H1 (cell line): ENCODE data around the gene ABHD1. TPM values are rescaled to one million over a fixed set of nuclear protein-coding genes. Genes with fewer than 3 reads are reported as not detected.

Source experiments
- CTCF ChIA-PET: fragments of 300-600 bp; sonication (Branson Sonifier 250); formaldehyde crosslinking; loops from one replicate; lab custom pipeline; 2021; ENCODE audit not compliant: partially characterized antibody; lab: Charles Lee
- POLR2A ChIA-PET: fragments of 300-600 bp; sonication (Branson Sonifier 250); formaldehyde crosslinking; loops from one replicate; lab custom pipeline; 2021; ENCODE audit warnings: inconsistent platforms; ENCODE audit not compliant: partially characterized antibody; lab: Charles Lee
- DNase-seq, 2 experiments: peaks; one replicate each; pipeline versions ENCODE4 v3.0.0 to v3.0.0-alpha.2; 2010 to 2022; ENCODE audit warnings: low spot score in 2 of 2, low read depth in 1 of 2, mixed read lengths in 1 of 2
- FAIRE-seq: peaks from 2 replicates; lab custom pipeline; 2011; peaks lifted over from hg19 to GRCh38; lab: Jason Lieb, UNC
- H2AFZ ChIP-seq: 2 replicates; pipeline ENCODE4 v1.8.1; 2012; ENCODE audit warnings: low read length, inconsistent platforms
- H2AK5ac ChIP-seq: 2 replicates; pipeline ENCODE4 v1.6.1; 2013; ENCODE audit warnings: low read depth, low read length
- H2BK120ac ChIP-seq: replicated peaks from 2 replicates; pipeline ENCODE3; 2013; ENCODE audit warnings: low read depth, low read length, inconsistent platforms
- H2BK12ac ChIP-seq: 2 replicates; pipeline ENCODE4 v1.6.1; 2013; ENCODE audit warnings: low read depth, low read length
- H2BK15ac ChIP-seq: 2 replicates; pipeline ENCODE4 v1.6.1; 2013; ENCODE audit warnings: low read length
- H2BK20ac ChIP-seq: 2 replicates; pipeline ENCODE4 v1.6.1; 2013; ENCODE audit warnings: low read length
- H2BK5ac ChIP-seq: 2 replicates; pipeline ENCODE4 v1.6.1; 2013; ENCODE audit warnings: low read depth, low read length
- H3K14ac ChIP-seq: 2 replicates; pipeline ENCODE4 v1.6.1; 2013; ENCODE audit warnings: inconsistent platforms; ENCODE audit not compliant: insufficient read length
- H3K18ac ChIP-seq: 2 replicates; pipeline ENCODE4 v1.6.1; 2013; ENCODE audit warnings: low read length; ENCODE audit errors: extremely low read depth
- H3K23ac ChIP-seq: 2 replicates; pipeline ENCODE4 v1.6.1; 2013; ENCODE audit warnings: inconsistent platforms; ENCODE audit not compliant: insufficient read length
- H3K23me2 ChIP-seq: 2 replicates; pipeline ENCODE4 v1.6.1; 2013; ENCODE audit warnings: low read depth, low read length
- H3K27ac ChIP-seq: 2 replicates; pipeline ENCODE4 v1.6.1; 2011; ENCODE audit warnings: low read depth, low read length, inconsistent platforms
- H3K27me3 ChIP-seq, 4 experiments: replicated peaks in 1 of 4; 1 replicate in 1 of 4; 2 replicates in 3 of 4; pipeline versions ENCODE4 v1.6.1 to v1.8.1; 2011 to 2013; ENCODE audit warnings: low read length in 3 of 4, mild to moderate bottlenecking in 3 of 4, inconsistent platforms in 2 of 4, mixed read lengths in 2 of 4, moderate library complexity in 1 of 4; ENCODE audit not compliant: control insufficient read depth in 3 of 4, insufficient read depth in 3 of 4; ENCODE audit errors: extremely low read depth in 1 of 4
- H3K36me3 ChIP-seq, 4 experiments: 2 replicates each; pipeline versions ENCODE4 v1.6.1 to v1.8.1; 2011 to 2013; ENCODE audit warnings: mild to moderate bottlenecking in 4 of 4, low read length in 3 of 4, moderate library complexity in 2 of 4, control low read depth in 1 of 4, inconsistent platforms in 1 of 4; ENCODE audit not compliant: insufficient read depth in 4 of 4, control insufficient read depth in 2 of 4
- H3K4ac ChIP-seq: replicated peaks from 2 replicates; pipeline ENCODE3; 2013; ENCODE audit warnings: low read length, low read depth, mixed read lengths, inconsistent platforms; ENCODE audit not compliant: insufficient read length
- H3K4me1 ChIP-seq, 4 experiments: replicated peaks in 1 of 4; 1 replicate in 1 of 4; 2 replicates in 3 of 4; pipeline versions ENCODE4 v1.6.1 to v1.8.1; 2011 to 2013; ENCODE audit warnings: low read length in 3 of 4, inconsistent platforms in 2 of 4, mixed read lengths in 1 of 4; ENCODE audit not compliant: insufficient read depth in 4 of 4, control insufficient read depth in 3 of 4
- H3K4me2 ChIP-seq, 2 experiments: 2 replicates each; pipeline versions ENCODE4 v1.6.1 to v1.8.1; 2011 to 2013; ENCODE audit warnings: low read depth in 2 of 2, low read length in 2 of 2, control low read depth in 1 of 2, inconsistent platforms in 1 of 2, mild to moderate bottlenecking in 1 of 2; ENCODE audit not compliant: insufficient read depth in 1 of 2
- H3K4me3 ChIP-seq, 4 experiments: fragments of 200-600, 300-600 bp in 1 of 4; sonication (generic), shearing (Covaris generic), sonication (Bioruptor Twin) in 1 of 4; 2 replicates each; pipeline versions ENCODE4 v1.5.1 to v1.8.1; 2011 to 2016; ENCODE audit warnings: low read length in 4 of 4, low read depth in 3 of 4, control low read depth in 2 of 4, inconsistent platforms in 2 of 4, mild to moderate bottlenecking in 2 of 4, mixed read lengths in 1 of 4, moderate library complexity in 1 of 4; ENCODE audit not compliant: insufficient read depth in 2 of 4; ENCODE audit errors: extremely low read depth in 1 of 4
- H3K56ac ChIP-seq: replicated peaks from 2 replicates; pipeline ENCODE3; 2013; ENCODE audit warnings: low read depth, mild to moderate bottlenecking, mixed read lengths, low read length, inconsistent platforms; ENCODE audit not compliant: insufficient read length
- H3K79me1 ChIP-seq: 2 replicates; pipeline ENCODE4 v1.6.1; 2013; ENCODE audit warnings: low read depth, low read length, control low read depth
- H3K79me2 ChIP-seq, 2 experiments: 2 replicates each; pipeline versions ENCODE4 v1.6.1 to v1.8.1; 2012 to 2013; ENCODE audit warnings: low read length in 2 of 2, mild to moderate bottlenecking in 2 of 2, inconsistent platforms in 1 of 2; ENCODE audit not compliant: insufficient read depth in 2 of 2, control insufficient read depth in 1 of 2
- H3K9ac ChIP-seq, 4 experiments: replicated peaks in 1 of 4; 1 replicate in 1 of 4; 2 replicates in 3 of 4; pipeline versions ENCODE4 v1.6.1 to v1.8.1; 2011 to 2013; ENCODE audit warnings: low read depth in 3 of 4, low read length in 3 of 4, control low read depth in 2 of 4, mild to moderate bottlenecking in 2 of 4, moderate library complexity in 2 of 4, inconsistent platforms in 1 of 4; ENCODE audit errors: extremely low read depth in 1 of 4
- H3K9me3 ChIP-seq, 2 experiments: 2 replicates each; pipeline versions ENCODE4 v1.6.1 to v1.8.1; 2012 to 2013; ENCODE audit warnings: mild to moderate bottlenecking in 2 of 2, moderate library complexity in 2 of 2, control low read depth in 1 of 2, inconsistent platforms in 1 of 2, low read depth in 1 of 2, low read length in 1 of 2, mixed read lengths in 1 of 2; ENCODE audit not compliant: insufficient read depth in 2 of 2
- H4K20me1 ChIP-seq, 2 experiments: replicated peaks in 1 of 2; 2 replicates each; pipeline versions ENCODE3 to v1.8.1; 2011 to 2013; ENCODE audit warnings: inconsistent platforms in 2 of 2, low read length in 2 of 2, mild to moderate bottlenecking in 1 of 2; ENCODE audit not compliant: insufficient read depth in 2 of 2, control insufficient read depth in 1 of 2
- H4K5ac ChIP-seq: 2 replicates; pipeline ENCODE4 v1.6.1; 2013; ENCODE audit warnings: low read length, low read depth, mixed read lengths, inconsistent platforms; ENCODE audit not compliant: insufficient read length
- H4K8ac ChIP-seq: 2 replicates; pipeline ENCODE4 v1.8.0; 2013; ENCODE audit warnings: mild to moderate bottlenecking, moderate library complexity, low read length, inconsistent platforms; ENCODE audit not compliant: insufficient read depth; ENCODE audit errors: extremely low read depth
- H4K91ac ChIP-seq: replicated peaks from 2 replicates; pipeline ENCODE3; 2013; ENCODE audit warnings: low read length, mixed read lengths, inconsistent platforms; ENCODE audit not compliant: insufficient read length
- SIN3A ChIP-seq, 2 experiments: IDR thresholded peaks in 1 of 2; conservative IDR thresholded peaks in 1 of 2; 2 replicates each; pipeline ENCODE4 v1.6.1; 2011 to 2012; ENCODE audit warnings: low read length in 2 of 2, improper control_type of control experiment in 1 of 2, low read depth in 1 of 2, mild to moderate bottlenecking in 1 of 2
- SP4 ChIP-seq: IDR thresholded peaks from 2 replicates; pipeline ENCODE4 v1.6.1; 2012; ENCODE audit warnings: low read length, inconsistent platforms
- TCF12 ChIP-seq: IDR thresholded peaks from 2 replicates; pipeline ENCODE4 v1.6.1; 2011; ENCODE audit warnings: low read depth, mild to moderate bottlenecking, low read length
- WGBS, 2 experiments: shearing (Covaris generic) in 1 of 2; methylation state at CpG; one replicate each; pipeline versions ENCODE4 v1.1.6 to v1.1.7; 2013 to 2015; ENCODE audit warnings: low lambda C conversion rate in 2 of 2, mixed read lengths in 2 of 2, inconsistent platforms in 1 of 2, low coverage in 1 of 2, missing lambda C conversion rate in 1 of 2; ENCODE audit not compliant: insufficient replicate concordance in 2 of 2, insufficient coverage in 1 of 2, insufficient read length in 1 of 2; ENCODE audit errors: extremely low coverage in 1 of 2, missing lambda C conversion rate in 1 of 2; 5-methylcytosine and 5-hydroxymethylcytosine counted together
- polyA plus RNA-seq, 7 experiments: library from polyadenylated mRNA; depleted of rRNA in 3 of 7; stranded (reverse) in 5 of 7; unstranded in 2 of 7; fragments of >200 nt in 5 of 7; fragments of 200-250 nt in 2 of 7; gene quantifications; 1 replicate in 5 of 7; 2 replicates in 1 of 7; 4 replicates in 1 of 7; pipeline versions ENCODE4 v1.2.1 to v1.2.3, GENCODE V29; 2011 to 2013; ENCODE audit warnings: missing spikeins in 2 of 7, mixed read lengths in 2 of 7
- total RNA-seq: library from RNA; stranded (reverse); fragmentation: NEBNext Ultra II Directional; extraction: Animal tissue kit (Norgen Biotek cat#: 25700); gene quantifications from 2 replicates; pipeline ENCODE4 v1.2.1, GENCODE V29; 2021
- TF ChIP-seq, protein P1 (sequence below): IDR thresholded peaks from 2 replicates; pipeline ENCODE4 v1.6.1; 2012; ENCODE audit warnings: low read length, inconsistent platforms

ABHD1 gene
- total and polyA plus RNA-seq, 2 of the 8 experiments (the other 6 are each of a cell fraction or from before 2014, with no cell fraction given): 0.20 to 1.1 TPM

DNA sequence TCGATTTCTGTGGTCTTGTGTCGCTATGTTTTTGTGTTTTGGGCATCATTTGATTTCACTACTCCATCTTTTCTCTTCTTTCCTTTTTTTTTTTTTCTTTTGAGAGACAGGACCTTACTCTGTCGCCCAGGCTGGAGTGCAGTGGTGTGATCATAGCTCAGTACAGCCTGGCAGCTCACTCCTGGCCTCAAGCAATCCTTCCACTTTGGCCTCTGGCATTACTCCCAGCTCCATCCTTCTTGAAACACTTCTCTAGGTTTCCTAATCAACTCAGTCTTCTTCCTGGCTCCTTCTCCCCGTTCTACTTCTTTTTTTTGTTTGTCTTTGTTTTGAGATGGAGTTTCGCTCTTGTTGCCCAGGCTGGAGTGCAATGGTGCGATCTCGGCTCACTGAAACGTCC, 51.7 kb downstream of the ABHD1 start:
- no peaks in the 10 kb centered on the region; the same call in 1 of the 2 replicates for H3K79me1 ChIP-seq
- H3K9ac ChIP-seq: no peak overlapping the region
- no peak overlapping the region for H2BK120ac ChIP-seq
- H3K27ac ChIP-seq: no peak overlapping the region
- no peak overlapping the region for H4K8ac ChIP-seq
- FAIRE-seq: no peak
- H2BK5ac ChIP-seq: no peak overlapping the region
- H3K4me2 ChIP-seq: no peak overlapping the region
- 0 out of 2 replicates have a peak overlapping the region, but pooled peaks have one; percentile 72 for H2BK15ac ChIP-seq
- H3K36me3 ChIP-seq: no peaks in the 10 kb centered on the region
- no peak overlapping the region for H4K91ac ChIP-seq
- H2AK5ac ChIP-seq: no peak overlapping the region
- no peak overlapping the region for H2BK12ac ChIP-seq
- POLR2A ChIA-PET: interaction anchor here (1.6 to 1.8 kb wide), 2 partner anchors 9 to 36 kb away, joined by 4 to 6 read pairs; partner anchors contain the start of genes ATRAID and SLC5A6
- CTCF ChIA-PET: interaction anchor here (0.7 to 5.0 kb wide), 11 partner anchors 9 to 107 kb away, joined by 3 to 26 read pairs (median 4); partner anchors contain the start of genes ABHD1, PREB and TRIM54
- H4K20me1 ChIP-seq: no peaks in the 10 kb centered on the region
- H3K79me2 ChIP-seq: no peaks in the 10 kb centered on the region
- no peak overlapping the region for H3K4me3 ChIP-seq
- TF ChIP-seq TCF12 (no peak), SP4 (no peak), SIN3A (conservative IDR thresholded peaks at IDR 0.05 in 1 of 2, IDR thresholded peaks at IDR 0.05 in 1 of 2; ENCODE audit: low read depth in 1 of 2, low read length in 2 of 2) (no peak)
- TF ChIP-seq, protein P1, sequence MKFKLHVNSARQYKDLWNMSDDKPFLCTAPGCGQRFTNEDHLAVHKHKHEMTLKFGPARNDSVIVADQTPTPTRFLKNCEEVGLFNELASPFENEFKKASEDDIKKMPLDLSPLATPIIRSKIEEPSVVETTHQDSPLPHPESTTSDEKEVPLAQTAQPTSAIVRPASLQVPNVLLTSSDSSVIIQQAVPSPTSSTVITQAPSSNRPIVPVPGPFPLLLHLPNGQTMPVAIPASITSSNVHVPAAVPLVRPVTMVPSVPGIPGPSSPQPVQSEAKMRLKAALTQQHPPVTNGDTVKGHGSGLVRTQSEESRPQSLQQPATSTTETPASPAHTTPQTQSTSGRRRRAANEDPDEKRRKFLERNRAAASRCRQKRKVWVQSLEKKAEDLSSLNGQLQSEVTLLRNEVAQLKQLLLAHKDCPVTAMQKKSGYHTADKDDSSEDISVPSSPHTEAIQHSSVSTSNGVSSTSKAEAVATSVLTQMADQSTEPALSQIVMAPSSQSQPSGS: no peak
- no peak overlapping the region for H3K23ac ChIP-seq
- no peak overlapping the region for H3K4ac ChIP-seq
- H3K4me1 ChIP-seq: no peaks in the 10 kb centered on the region
- no peaks in the 10 kb centered on the region for H3K23me2 ChIP-seq
- no peak overlapping the region for H3K18ac ChIP-seq
- H3K56ac ChIP-seq: no peak overlapping the region
- no peak overlapping the region for H3K14ac ChIP-seq
- H3K9me3 ChIP-seq: no peaks in the 10 kb centered on the region
- WGBS, 2 experiments: 81% methylated on average over 8 of the region's 8 CpGs; no CpG with 5 or more reads in 1 of the 2 experiments
- no peak for DNase-seq
- H2AFZ ChIP-seq: no peak overlapping the region
- no peak overlapping the region for H2BK20ac ChIP-seq
- H4K5ac ChIP-seq: no peak overlapping the region
- H3K27me3 ChIP-seq: no peaks in the 10 kb centered on the region; a peak in 4 of 7 replicates
